Stimulated activated CD4-positive, alpha-beta T cell treated with anti-CD3 and anti-CD28 coated beads, Interleukin-12 subunit alpha, Interleukin-12 subunit beta, amount 100 ng/mL, for 48 hours (primary cell): ENCODE measurements around the gene FOXK2.

Source experiments
- DNase-seq, 3 donors: peaks; one replicate each; pipeline ENCODE4 v3.0.0-alpha.2; 2020; ENCODE audit warnings: low read depth in 2 of 3, low spot score in 1 of 3

FOXK2 gene

GRCh38 chr17:82587234-82588086, 67.9 kb downstream of the FOXK2 start:
- no peak for DNase-seq

GRCh38 chr17:82588266-82589175, 69.0 kb downstream of the FOXK2 start:
- no peak for DNase-seq

- no peak for DNase-seq
Measured at GRCh38 chr17:82589851-82590180, 70.3 kb downstream of the FOXK2 start.

GRCh38 chr17:82590216-82590615, 70.7 kb downstream of the FOXK2 start:
- DNase-seq, result no peak

GRCh38 chr17:82590881-82591539, 71.5 kb downstream of the FOXK2 start:
- no peak for DNase-seq

GRCh38 chr17:82592289-82592766, 72.8 kb downstream of the FOXK2 start:
- no peak for DNase-seq

- peak; percentile 24 to 51 (median 39) for DNase-seq
Measured at GRCh38 chr17:82592767-82593589, 73.4 kb downstream of the FOXK2 start.

- DNase-seq, result no peak
Measured at GRCh38 chr17:82593590-82594087, 74.1 kb downstream of the FOXK2 start.

- DNase-seq, result no peak
Measured at GRCh38 chr17:82594571-82594970, 75.0 kb downstream of the FOXK2 start.

- no peak for DNase-seq
Measured at GRCh38 chr17:82595893-82596292, 76.4 kb downstream of the FOXK2 start.

GRCh38 chr17:82596296-82596695, 76.8 kb downstream of the FOXK2 start:
- no peak for DNase-seq

GRCh38 chr17:82596837-82597672, 77.5 kb downstream of the FOXK2 start:
- no peak for DNase-seq

GRCh38 chr17:82598256-82599119, 79.0 kb downstream of the FOXK2 start:
- DNase-seq, result no peak

- no peak for DNase-seq
Measured at GRCh38 chr17:82599674-82600661, 80.4 kb downstream of the FOXK2 start.

- DNase-seq, result no peak
Measured at GRCh38 chr17:82600731-82601446, 81.4 kb downstream of the FOXK2 start.

- no peak for DNase-seq
Measured at GRCh38 chr17:82601447-82602000, 82.0 kb downstream of the FOXK2 start.
